HepG2 (cell line): Measurements from ENCODE around the gene TXNDC11. TPM values are rescaled to one million over a fixed set of nuclear protein-coding genes. Genes with fewer than 3 reads are reported as not detected.

Source experiments
- EED ChIP-seq: sonication (generic); formaldehyde crosslinking; IDR thresholded peaks from 2 replicates; pipeline ENCODE4 v1.5.0; 2020; ENCODE audit warnings: mild to moderate bottlenecking, missing genetic modification reagents
- FOXA1 ChIP-seq, 2 experiments: fragments of 450-650 bp in 1 of 2; sonication (generic) in 1 of 2; formaldehyde crosslinking in 1 of 2; IDR thresholded peaks; 2 replicates each; pipeline versions ENCODE4 v1.4.0 to v1.6.1; 2016 to 2020; ENCODE audit warnings: missing genetic modification reagents in 1 of 2
- KDM4B ChIP-seq: sonication (generic); formaldehyde crosslinking; IDR thresholded peaks from 2 replicates; pipeline ENCODE4 v1.4.0; 2020; ENCODE audit warnings: missing genetic modification reagents
- NFYB ChIP-seq: sonication (generic); formaldehyde crosslinking; IDR thresholded peaks from 2 replicates; pipeline ENCODE4 v1.4.0; 2020; ENCODE audit warnings: missing genetic modification reagents
- RORA ChIP-seq: sonication (generic); formaldehyde crosslinking; IDR thresholded peaks from 2 replicates; pipeline ENCODE4 v1.5.0; 2020; ENCODE audit warnings: mild to moderate bottlenecking, missing genetic modification reagents, moderate library complexity
- ZFP82 ChIP-seq: sonication (generic); formaldehyde crosslinking; IDR thresholded peaks from 2 replicates; pipeline ENCODE4 v1.5.1; 2020; ENCODE audit warnings: mild to moderate bottlenecking, missing genetic modification reagents, borderline replicate concordance
- ZNF558 ChIP-seq: sonication (generic); formaldehyde crosslinking; IDR thresholded peaks from 2 replicates; pipeline ENCODE4 v1.9.0; 2022; ENCODE audit warnings: mild to moderate bottlenecking, missing genetic modification reagents, borderline replicate concordance
- ZNF788 ChIP-seq: sonication (generic); formaldehyde crosslinking; IDR thresholded peaks from 2 replicates; pipeline ENCODE4 v1.5.0; 2020; ENCODE audit warnings: mild to moderate bottlenecking, missing genetic modification reagents, borderline replicate concordance
- polyA plus RNA-seq, 8 experiments: library from polyadenylated mRNA; depleted of rRNA in 3 of 8; stranded (reverse) in 7 of 8; unstranded in 1 of 8; fragments of >200 nt; fragmentation: Illumina TruSeq in 4 of 8; extraction: Trizol in 4 of 8; gene quantifications; 2 replicates each; pipeline versions ENCODE4 v1.2.1 to v1.2.3, GENCODE V29; 2011 to 2016; ENCODE audit warnings: low read depth in 4 of 8, missing spikeins in 1 of 8, mixed read lengths in 1 of 8; ENCODE audit not compliant: insufficient read depth in 1 of 8
- total RNA-seq, 5 experiments: library from RNA; depleted of rRNA; stranded (reverse); fragments of >200 nt; fragmentation: Illumina TruSeq; extraction: Trizol; gene quantifications; 2 replicates each; pipeline ENCODE4 v1.2.3, GENCODE V29; 2016; ENCODE audit warnings: low read depth in 1 of 5
- TF ChIP-seq, protein P1 (sequence below): sonication (generic); formaldehyde crosslinking; IDR thresholded peaks from 2 replicates; pipeline ENCODE4 v1.5.0; 2020; ENCODE audit warnings: mild to moderate bottlenecking, missing genetic modification reagents
- TF ChIP-seq, protein P2 (sequence below): sonication (generic); formaldehyde crosslinking; IDR thresholded peaks from 2 replicates; pipeline ENCODE4 v1.8.1; 2023; ENCODE audit warnings: mild to moderate bottlenecking, missing genetic modification reagents, borderline replicate concordance
- TF ChIP-seq, protein P3 (sequence below): fragments of 450-650 bp; IDR thresholded peaks from 2 replicates; pipeline ENCODE4 v1.6.1; 2016
- TF ChIP-seq, protein P4 (sequence below): sonication (generic); formaldehyde crosslinking; IDR thresholded peaks from 2 replicates; pipeline ENCODE4 v1.4.0; 2020; ENCODE audit warnings: missing genetic modification reagents, borderline replicate concordance
- TF ChIP-seq, protein P5 (sequence below): sonication (generic); formaldehyde crosslinking; IDR thresholded peaks from 2 replicates; pipeline ENCODE4 v1.4.0; 2020; ENCODE audit warnings: missing genetic modification reagents, borderline replicate concordance
- TF ChIP-seq, protein P6 (sequence below): sonication (generic); formaldehyde crosslinking; IDR thresholded peaks from 2 replicates; pipeline ENCODE4 v1.5.1; 2020; ENCODE audit warnings: missing genetic modification reagents, mild to moderate bottlenecking, borderline replicate concordance
- TF ChIP-seq, protein P7 (sequence below), 2 experiments: sonication (generic) in 1 of 2; formaldehyde crosslinking in 1 of 2; IDR thresholded peaks; 2 replicates each; pipeline versions ENCODE4 v1.4.0 to v1.6.1; 2018 to 2020; ENCODE audit warnings: missing genetic modification reagents in 2 of 2, borderline replicate concordance in 1 of 2, low read depth in 1 of 2, mild to moderate bottlenecking in 1 of 2, missing biosample characterization in 1 of 2

Gene TXNDC11
- total and polyA plus RNA-seq, 2 of the 13 experiments (the other 11 are each of a cell fraction or from before 2014, with no cell fraction given): 74.9 to 123 TPM

DNA sequence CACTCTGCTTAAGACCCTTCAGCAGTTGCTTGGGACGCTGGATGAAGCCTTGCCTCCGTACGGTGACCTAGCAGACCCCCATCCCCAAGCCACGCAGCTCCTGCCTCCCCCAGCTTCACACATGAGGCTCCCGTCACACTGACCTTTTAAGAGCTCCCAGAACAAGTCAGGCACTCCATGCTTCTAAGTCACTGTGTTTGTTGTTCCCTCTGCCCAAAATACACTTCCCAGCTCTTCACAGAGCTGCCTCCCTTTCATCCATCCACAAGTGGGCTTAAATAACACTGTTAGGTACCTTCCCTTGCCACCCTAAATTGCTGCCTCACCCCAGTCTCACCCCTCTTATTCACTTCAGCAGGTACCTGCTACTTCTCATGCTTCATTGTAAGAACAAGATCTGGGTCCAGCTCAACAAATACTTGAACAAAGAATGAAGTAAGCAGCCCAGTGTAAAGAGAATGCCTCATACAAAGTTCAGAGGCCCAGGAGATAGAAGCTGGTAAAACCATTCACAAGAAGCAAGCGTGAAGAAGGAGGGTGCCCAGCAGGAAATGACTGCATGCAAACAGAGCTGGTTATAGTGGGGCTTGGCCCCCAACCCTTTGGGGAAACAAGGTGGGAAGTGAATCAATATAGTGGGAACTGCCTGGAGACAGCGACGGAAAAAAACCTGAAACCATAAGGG lies 48.6 kb upstream of the TXNDC11 start (continued):
- TF ChIP-seq, protein P1, sequence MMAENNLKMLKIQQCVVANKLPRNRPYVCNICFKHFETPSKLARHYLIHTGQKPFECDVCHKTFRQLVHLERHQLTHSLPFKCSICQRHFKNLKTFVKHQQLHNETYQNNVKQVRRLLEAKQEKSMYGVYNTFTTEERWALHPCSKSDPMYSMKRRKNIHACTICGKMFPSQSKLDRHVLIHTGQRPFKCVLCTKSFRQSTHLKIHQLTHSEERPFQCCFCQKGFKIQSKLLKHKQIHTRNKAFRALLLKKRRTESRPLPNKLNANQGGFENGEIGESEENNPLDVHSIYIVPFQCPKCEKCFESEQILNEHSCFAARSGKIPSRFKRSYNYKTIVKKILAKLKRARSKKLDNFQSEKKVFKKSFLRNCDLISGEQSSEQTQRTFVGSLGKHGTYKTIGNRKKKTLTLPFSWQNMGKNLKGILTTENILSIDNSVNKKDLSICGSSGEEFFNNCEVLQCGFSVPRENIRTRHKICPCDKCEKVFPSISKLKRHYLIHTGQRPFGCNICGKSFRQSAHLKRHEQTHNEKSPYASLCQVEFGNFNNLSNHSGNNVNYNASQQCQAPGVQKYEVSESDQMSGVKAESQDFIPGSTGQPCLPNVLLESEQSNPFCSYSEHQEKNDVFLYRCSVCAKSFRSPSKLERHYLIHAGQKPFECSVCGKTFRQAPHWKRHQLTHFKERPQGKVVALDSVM (CRISPR knock-in tag): 0 out of 2 replicates have a peak, but pooled peaks have one; percentile 6
- no peak for TF ChIP-seq RORA (CRISPR knock-in tag)
- TF ChIP-seq, protein P2, sequence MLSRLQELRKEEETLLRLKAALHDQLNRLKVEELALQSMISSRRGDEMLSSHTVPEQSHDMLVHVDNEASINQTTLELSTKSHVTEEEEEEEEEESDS (CRISPR knock-in tag): no peak
- TF ChIP-seq, protein P3, sequence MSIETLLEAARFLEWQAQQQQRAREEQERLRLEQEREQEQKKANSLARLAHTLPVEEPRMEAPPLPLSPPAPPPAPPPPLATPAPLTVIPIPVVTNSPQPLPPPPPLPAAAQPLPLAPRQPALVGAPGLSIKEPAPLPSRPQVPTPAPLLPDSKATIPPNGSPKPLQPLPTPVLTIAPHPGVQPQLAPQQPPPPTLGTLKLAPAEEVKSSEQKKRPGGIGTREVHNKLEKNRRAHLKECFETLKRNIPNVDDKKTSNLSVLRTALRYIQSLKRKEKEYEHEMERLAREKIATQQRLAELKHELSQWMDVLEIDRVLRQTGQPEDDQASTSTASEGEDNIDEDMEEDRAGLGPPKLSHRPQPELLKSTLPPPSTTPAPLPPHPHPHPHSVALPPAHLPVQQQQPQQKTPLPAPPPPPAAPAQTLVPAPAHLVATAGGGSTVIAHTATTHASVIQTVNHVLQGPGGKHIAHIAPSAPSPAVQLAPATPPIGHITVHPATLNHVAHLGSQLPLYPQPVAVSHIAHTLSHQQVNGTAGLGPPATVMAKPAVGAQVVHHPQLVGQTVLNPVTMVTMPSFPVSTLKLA: 0 out of 2 replicates have a peak, but pooled peaks have one; percentile 2
- TF ChIP-seq, protein P4, sequence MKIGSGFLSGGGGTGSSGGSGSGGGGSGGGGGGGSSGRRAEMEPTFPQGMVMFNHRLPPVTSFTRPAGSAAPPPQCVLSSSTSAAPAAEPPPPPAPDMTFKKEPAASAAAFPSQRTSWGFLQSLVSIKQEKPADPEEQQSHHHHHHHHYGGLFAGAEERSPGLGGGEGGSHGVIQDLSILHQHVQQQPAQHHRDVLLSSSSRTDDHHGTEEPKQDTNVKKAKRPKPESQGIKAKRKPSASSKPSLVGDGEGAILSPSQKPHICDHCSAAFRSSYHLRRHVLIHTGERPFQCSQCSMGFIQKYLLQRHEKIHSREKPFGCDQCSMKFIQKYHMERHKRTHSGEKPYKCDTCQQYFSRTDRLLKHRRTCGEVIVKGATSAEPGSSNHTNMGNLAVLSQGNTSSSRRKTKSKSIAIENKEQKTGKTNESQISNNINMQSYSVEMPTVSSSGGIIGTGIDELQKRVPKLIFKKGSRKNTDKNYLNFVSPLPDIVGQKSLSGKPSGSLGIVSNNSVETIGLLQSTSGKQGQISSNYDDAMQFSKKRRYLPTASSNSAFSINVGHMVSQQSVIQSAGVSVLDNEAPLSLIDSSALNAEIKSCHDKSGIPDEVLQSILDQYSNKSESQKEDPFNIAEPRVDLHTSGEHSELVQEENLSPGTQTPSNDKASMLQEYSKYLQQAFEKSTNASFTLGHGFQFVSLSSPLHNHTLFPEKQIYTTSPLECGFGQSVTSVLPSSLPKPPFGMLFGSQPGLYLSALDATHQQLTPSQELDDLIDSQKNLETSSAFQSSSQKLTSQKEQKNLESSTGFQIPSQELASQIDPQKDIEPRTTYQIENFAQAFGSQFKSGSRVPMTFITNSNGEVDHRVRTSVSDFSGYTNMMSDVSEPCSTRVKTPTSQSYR: no peak
- TF ChIP-seq ZNF788 (CRISPR knock-in tag): 0 out of 2 replicates have a peak, but pooled peaks have one; percentile 26
- TF ChIP-seq EED (CRISPR knock-in tag): no peak
- TF ChIP-seq, protein P5, sequence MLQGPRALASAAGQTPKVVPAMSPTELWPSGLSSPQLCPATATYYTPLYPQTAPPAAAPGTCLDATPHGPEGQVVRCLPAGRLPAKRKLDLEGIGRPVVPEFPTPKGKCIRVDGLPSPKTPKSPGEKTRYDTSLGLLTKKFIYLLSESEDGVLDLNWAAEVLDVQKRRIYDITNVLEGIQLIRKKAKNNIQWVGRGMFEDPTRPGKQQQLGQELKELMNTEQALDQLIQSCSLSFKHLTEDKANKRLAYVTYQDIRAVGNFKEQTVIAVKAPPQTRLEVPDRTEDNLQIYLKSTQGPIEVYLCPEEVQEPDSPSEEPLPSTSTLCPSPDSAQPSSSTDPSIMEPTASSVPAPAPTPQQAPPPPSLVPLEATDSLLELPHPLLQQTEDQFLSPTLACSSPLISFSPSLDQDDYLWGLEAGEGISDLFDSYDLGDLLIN (CRISPR knock-in tag): no peak
- TF ChIP-seq, protein P6, sequence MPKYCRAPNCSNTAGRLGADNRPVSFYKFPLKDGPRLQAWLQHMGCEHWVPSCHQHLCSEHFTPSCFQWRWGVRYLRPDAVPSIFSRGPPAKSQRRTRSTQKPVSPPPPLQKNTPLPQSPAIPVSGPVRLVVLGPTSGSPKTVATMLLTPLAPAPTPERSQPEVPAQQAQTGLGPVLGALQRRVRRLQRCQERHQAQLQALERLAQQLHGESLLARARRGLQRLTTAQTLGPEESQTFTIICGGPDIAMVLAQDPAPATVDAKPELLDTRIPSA (CRISPR knock-in tag): no peak
- TF ChIP-seq, protein P7, sequence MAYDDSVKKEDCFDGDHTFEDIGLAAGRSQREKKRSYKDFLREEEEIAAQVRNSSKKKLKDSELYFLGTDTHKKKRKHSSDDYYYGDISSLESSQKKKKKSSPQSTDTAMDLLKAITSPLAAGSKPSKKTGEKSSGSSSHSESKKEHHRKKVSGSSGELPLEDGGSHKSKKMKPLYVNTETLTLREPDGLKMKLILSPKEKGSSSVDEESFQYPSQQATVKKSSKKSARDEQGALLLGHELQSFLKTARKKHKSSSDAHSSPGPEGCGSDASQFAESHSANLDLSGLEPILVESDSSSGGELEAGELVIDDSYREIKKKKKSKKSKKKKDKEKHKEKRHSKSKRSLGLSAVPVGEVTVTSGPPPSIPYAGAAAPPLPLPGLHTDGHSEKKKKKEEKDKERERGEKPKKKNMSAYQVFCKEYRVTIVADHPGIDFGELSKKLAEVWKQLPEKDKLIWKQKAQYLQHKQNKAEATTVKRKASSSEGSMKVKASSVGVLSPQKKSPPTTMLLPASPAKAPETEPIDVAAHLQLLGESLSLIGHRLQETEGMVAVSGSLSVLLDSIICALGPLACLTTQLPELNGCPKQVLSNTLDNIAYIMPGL (CRISPR knock-in tag; IDR thresholded peaks at IDR 0.05; ENCODE audit: borderline replicate concordance in 1 of 2, low read depth in 1 of 2): no peak
- no peak for TF ChIP-seq ZFP82 (CRISPR knock-in tag)
- no peak for TF ChIP-seq KDM4B
- TF ChIP-seq NFYB (CRISPR knock-in tag): no peak
- TF ChIP-seq ZNF558 (CRISPR knock-in tag): no peak
- no peak for TF ChIP-seq FOXA1 (IDR thresholded peaks at IDR 0.05)
- no peak for TF ChIP-seq FOXA1 (CRISPR knock-in tag; IDR thresholded peaks at IDR 0.05)
